K562 (cell line): ENCODE results near the gene NACC1. TPM values are rescaled to one million over a fixed set of nuclear protein-coding genes. Genes with fewer than 3 reads are reported as not detected.
A peak's percentile ranks its signal among the peaks of the same experiment; 100 is the strongest.

Experiments used
- ATAC-seq: fragments of 200-7000 bp; cut with Tn5 transposase; 3 replicates; pipeline ENCODE4 v1.9.1; 2020; ENCODE audit warnings: moderate library complexity
- BruUV-seq: library from RNA; stranded (reverse); fragments of 400-500 nt; replicated peaks from 2 replicates; lab custom pipeline; 2021; lab: Mats Ljungman, UMichigan
- CTCF ChIA-PET: fragments of 300-600 bp; formaldehyde crosslinking; extraction: SDS; loops from one replicate; lab custom pipeline; 2021; ENCODE audit warnings: low intra/inter-chr PET ratio; lab: Yijun Ruan, JAX
- POLR2A ChIA-PET: fragments of 300-600, 350-650 bp; sonication (Branson Sonifier 250); formaldehyde crosslinking; extraction: SDS; loops from one replicate; lab custom pipeline; 2021; ENCODE audit warnings: antibody characterized with exemption, inconsistent platforms; lab: Yijun Ruan, JAX
- DNase-seq, 4 experiments: peaks; one replicate each; pipeline versions ENCODE4 v3.0.0 to v3.0.0-alpha.2; 2011 to 2018; ENCODE audit warnings: low spot score in 3 of 4, mixed read lengths in 3 of 4; ENCODE audit errors: extremely low read depth in 1 of 4
- FAIRE-seq: peaks from 2 replicates; lab custom pipeline; 2011; peaks lifted over from hg19 to GRCh38; lab: Jason Lieb, UNC
- H2AFZ ChIP-seq: 2 replicates; pipeline ENCODE4 v1.6.0; 2011; ENCODE audit warnings: low read depth, low read length, control low read depth, inconsistent platforms
- H3K27ac ChIP-seq: fragments of 200-600 bp; 3 replicates; pipeline ENCODE4 v1.8.0; 2011; ENCODE audit warnings: low read depth, mild to moderate bottlenecking, control low read depth, inconsistent platforms, low read length, moderate library complexity, mixed read lengths; ENCODE audit errors: extremely low read depth
- H3K27me3 ChIP-seq, 2 experiments: fragments of 300-600 bp in 1 of 2; 2 replicates in 1 of 2; 3 replicates in 1 of 2; pipeline versions ENCODE4 v1.6.0 to v1.8.0; 2011; ENCODE audit warnings: inconsistent platforms in 2 of 2, low read length in 2 of 2, mild to moderate bottlenecking in 1 of 2, mixed read lengths in 1 of 2, moderate library complexity in 1 of 2; ENCODE audit not compliant: control insufficient read depth in 2 of 2, insufficient read depth in 2 of 2
- H3K36me3 ChIP-seq: fragments of 300-600 bp; 3 replicates; pipeline ENCODE4 v1.8.0; 2011; ENCODE audit warnings: mild to moderate bottlenecking, low read length, inconsistent platforms; ENCODE audit not compliant: control insufficient read depth, insufficient read depth
- H3K4me1 ChIP-seq, 2 experiments: fragments of 200-600 bp in 1 of 2; replicated peaks in 1 of 2; 2 replicates in 1 of 2; 3 replicates in 1 of 2; pipeline versions ENCODE4 v1.5.1 to v1.8.0; 2011; ENCODE audit warnings: inconsistent platforms in 2 of 2, low read length in 2 of 2, mild to moderate bottlenecking in 1 of 2, mixed read lengths in 1 of 2, moderate library complexity in 1 of 2; ENCODE audit not compliant: control insufficient read depth in 2 of 2, insufficient read depth in 2 of 2
- H3K4me2 ChIP-seq: 2 replicates; pipeline ENCODE4 v1.6.1; 2011; ENCODE audit warnings: low read length, control low read depth, inconsistent platforms, mixed read lengths; ENCODE audit not compliant: insufficient read depth
- H3K4me3 ChIP-seq: fragments of 200-600 bp; sonication (generic), shearing (Covaris generic); 2 replicates; pipeline ENCODE4 v1.5.1; 2016; ENCODE audit warnings: control low read depth, inconsistent platforms
- H3K79me2 ChIP-seq: fragments of 200-600 bp; 3 replicates; pipeline ENCODE4 v1.8.0; 2011; ENCODE audit warnings: low read length, inconsistent platforms; ENCODE audit not compliant: control insufficient read depth, insufficient read depth
- H3K9ac ChIP-seq, 2 experiments: 2 replicates each; pipeline versions ENCODE4 v1.6.0 to v1.6.1; 2011; ENCODE audit warnings: low read depth in 2 of 2, low read length in 2 of 2, control low read depth in 1 of 2, inconsistent platforms in 1 of 2, mild to moderate bottlenecking in 1 of 2, mixed read lengths in 1 of 2; ENCODE audit not compliant: insufficient read depth in 1 of 2
- H3K9me1 ChIP-seq: one replicate; pipeline ENCODE4 v1.6.0; 2011; ENCODE audit warnings: inconsistent platforms, mild to moderate bottlenecking, low read length, moderate library complexity; ENCODE audit not compliant: control insufficient read depth, insufficient read depth
- H3K9me3 ChIP-seq: replicated peaks from 2 replicates; pipeline ENCODE4 v1.5.1; 2011; ENCODE audit warnings: low read depth, low read length, inconsistent platforms; ENCODE audit not compliant: control insufficient read depth, insufficient read depth
- H4K20me1 ChIP-seq: replicated peaks from 2 replicates; pipeline ENCODE4 v1.6.1; 2011; ENCODE audit warnings: low read length, inconsistent platforms, mixed read lengths; ENCODE audit not compliant: control insufficient read depth, insufficient read depth
- MTF1 ChIP-seq: fragments of 250-450 bp; sonication (Bioruptor Pico); IDR thresholded peaks from 2 replicates; pipeline ENCODE4 v1.9.0; 2021; ENCODE audit warnings: moderate library complexity, mild to moderate bottlenecking, inconsistent platforms, borderline replicate concordance
- NCOA4 ChIP-seq: fragments of 450-650 bp; IDR thresholded peaks from 2 replicates; pipeline ENCODE4 v1.6.1; 2018; ENCODE audit warnings: mild to moderate bottlenecking; ENCODE audit not compliant: partially characterized antibody
- NFXL1 ChIP-seq: fragments of 450-650 bp; formaldehyde crosslinking; IDR thresholded peaks from 2 replicates; pipeline ENCODE4 v1.4.0; 2021; ENCODE audit warnings: mild to moderate bottlenecking
- SP2 ChIP-seq: IDR thresholded peaks from 2 replicates; pipeline ENCODE4 v1.6.1; 2011; ENCODE audit warnings: mild to moderate bottlenecking, low read depth, low read length, moderate library complexity; ENCODE audit not compliant: poor library complexity, severe bottlenecking; ENCODE audit errors: extremely low read depth
- THRA ChIP-seq: fragments of 450-650 bp; IDR thresholded peaks from 2 replicates; pipeline ENCODE4 v1.6.1; 2017; ENCODE audit warnings: mild to moderate bottlenecking, moderate library complexity
- ZSCAN29 ChIP-seq: fragments of 450-650 bp; IDR thresholded peaks from 2 replicates; pipeline ENCODE4 v1.6.1; 2017
- WGBS: fragments of 100-300 bp; shearing (Covaris generic); methylation state at CpG from one replicate; pipeline ENCODE4 v1.1.6; 2016; ENCODE audit warnings: low coverage, mixed read lengths; ENCODE audit not compliant: insufficient coverage; ENCODE audit errors: missing lambda C conversion rate; 5-methylcytosine and 5-hydroxymethylcytosine counted together
- in situ Hi-C: fragments of 300-500 bp; cut with MboI; formaldehyde crosslinking; loops from 4 replicates; pipeline ENCODE4 v1.15.0; 2018; ENCODE audit warnings: inconsistent platforms, mixed read lengths
- intact Hi-C: fragments of 100-400 bp; cut with micrococcal nuclease; formaldehyde crosslinking; loops from 2 replicates; pipeline ENCODE4 v1.14.2; 2022
- polyA plus RNA-seq, 8 experiments: library from polyadenylated mRNA; depleted of rRNA in 4 of 8; stranded (reverse) in 5 of 8; unstranded in 3 of 8; fragments of >200 nt; fragmentation: Nextera tagmentation in 2 of 8; fragmentation: Illumina TruSeq in 1 of 8; extraction: Ambion mirVana in 2 of 8; extraction: Trizol in 1 of 8; gene quantifications; 2 replicates each; pipeline versions ENCODE4 v1.2.1 to v1.2.3, GENCODE V29; 2011 to 2014; ENCODE audit warnings: inconsistent platforms in 1 of 8, missing spikeins in 1 of 8
- total RNA-seq, 7 experiments: library from RNA; depleted of rRNA in 6 of 7; stranded (reverse); fragments of >200 nt in 6 of 7; fragmentation: Illumina TruSeq in 2 of 7; extraction: Trizol in 2 of 7; gene quantifications; 2 replicates each; pipeline versions ENCODE4 v1.2.1 to v1.2.3, GENCODE V29; 2011 to 2021; ENCODE audit warnings: low replicate concordance in 1 of 7

The NACC1 gene
- total and polyA plus RNA-seq, 9 of the 15 experiments (the other 6 are each of a cell fraction or from before 2014, with no cell fraction given) = 0.04 to 96.6 (median 25.8) TPM

- Histone ChIP-seq H3K4me2 (no peak overlapping the region), H2AFZ (no peak overlapping the region), H3K4me1 (peaks cover 16 to 17% of the 10 kb centered on the region in 2 experiments), H3K27me3 (no peaks in the 10 kb centered on the region), H3K9me1 (no peaks in the 10 kb centered on the region), H3K36me3 (peaks cover 80% of the 10 kb centered on the region), H3K9me3 (no peaks in the 10 kb centered on the region), H3K4me3 (no peak overlapping the region), H3K79me2 (peaks cover 91% of the 10 kb centered on the region), H4K20me1 (peaks cover 50% of the 10 kb centered on the region), H3K27ac (no peak overlapping the region; the same call in 2 of the 3 replicates), H3K9ac (peak overlapping the region in 1 of 2 experiments; percentile 65; a peak in 1 of 4 replicates)
- in situ Hi-C loops (no loop called here), intact Hi-C loops (no loop called here)
- no peak for FAIRE-seq
- ATAC-seq = peak; percentile 14
- 27% methylated on average over 1 of the region's 1 CpG for WGBS
- no peak for DNase-seq
- CTCF ChIA-PET = no interaction called here
- TF ChIP-seq ZSCAN29 = no peak
- TF ChIP-seq NFXL1 (CRISPR knock-in tag) = no peak
- no peak for TF ChIP-seq THRA
- TF ChIP-seq NCOA4 = no peak
- no peak for TF ChIP-seq SP2
- no peak for TF ChIP-seq MTF1 (CRISPR knock-in tag)
- no TSS peak for BruUV-seq
- POLR2A ChIA-PET = interaction anchor here (0.7 to 3.1 kb wide), 9 partner anchors 8 to 41 kb away, joined by 3 to 13 read pairs (median 5); partner anchors contain the start of genes IER2, NACC1 and STX10
Observed at GRCh38 chr19:13128583-13128982, 10.5 kb downstream of the NACC1 start.
